HG02588 (cell line): ENCODE data around the gene SH3TC1.

ENCODE experiments used
- ATAC-seq: cut with Tn5 transposase; IDR thresholded peaks from one replicate; pipeline ENCODE4 v1.9.1; 2021; ENCODE audit warnings: mild to moderate bottlenecking, moderate library complexity; ENCODE audit not compliant: unreplicated experiment

SH3TC1 gene

GRCh38 chr4:8163436-8164193, 35.5 kb upstream of the SH3TC1 start:
- no peak for ATAC-seq

- no peak for ATAC-seq
These were observed 34.9 kb upstream of the SH3TC1 start for GRCh38 chr4:8164194-8164565.

GRCh38 chr4:8164687-8165086, 34.4 kb upstream of the SH3TC1 start:
- ATAC-seq: no peak

- no peak for ATAC-seq
These were observed 33.7 kb upstream of the SH3TC1 start for GRCh38 chr4:8165374-8165896.

GRCh38 chr4:8167291-8167690, 31.8 kb upstream of the SH3TC1 start:
- ATAC-seq: no peak

GRCh38 chr4:8167815-8168214, 31.3 kb upstream of the SH3TC1 start:
- no peak for ATAC-seq

- no peak for ATAC-seq
These were observed 30.9 kb upstream of the SH3TC1 start for GRCh38 chr4:8168232-8168631.

DNA sequence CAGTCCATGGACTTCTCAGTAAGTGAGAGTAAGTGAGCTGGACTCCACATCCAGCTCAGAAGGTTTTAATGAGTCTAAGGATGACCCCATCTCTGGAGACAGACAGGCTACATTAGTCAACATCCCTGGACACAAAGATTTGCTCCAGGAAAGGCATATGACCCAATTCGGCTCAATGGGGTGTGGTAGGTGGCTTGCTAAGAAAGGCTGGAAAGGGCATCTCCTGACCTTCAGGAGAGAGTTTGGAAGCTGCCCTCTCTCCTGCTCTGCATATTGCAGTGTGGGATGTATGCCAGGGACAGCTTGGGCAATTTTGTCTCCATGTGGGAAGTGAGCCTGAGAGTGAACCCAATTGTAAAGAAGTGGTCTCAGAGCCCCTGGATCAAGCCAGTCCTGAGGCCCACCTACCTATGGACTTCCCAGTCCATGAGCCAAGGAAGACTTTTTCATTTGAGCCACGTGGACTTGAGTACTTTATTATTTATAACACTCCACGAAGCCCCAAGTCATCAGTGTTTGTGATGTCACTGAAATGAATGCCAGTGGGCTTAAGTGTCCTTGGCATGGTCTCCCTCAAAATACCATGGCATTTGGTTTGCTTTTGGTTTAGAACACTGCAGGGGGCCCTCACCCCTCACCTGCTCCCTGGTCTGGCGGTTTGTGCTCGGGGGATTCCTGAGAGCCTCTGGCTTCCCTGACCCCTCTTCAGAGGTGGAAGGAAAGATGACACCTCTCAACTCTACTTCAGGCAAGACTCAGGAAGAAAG, 30.1 kb upstream of the SH3TC1 start:
- no peak for ATAC-seq

DNA sequence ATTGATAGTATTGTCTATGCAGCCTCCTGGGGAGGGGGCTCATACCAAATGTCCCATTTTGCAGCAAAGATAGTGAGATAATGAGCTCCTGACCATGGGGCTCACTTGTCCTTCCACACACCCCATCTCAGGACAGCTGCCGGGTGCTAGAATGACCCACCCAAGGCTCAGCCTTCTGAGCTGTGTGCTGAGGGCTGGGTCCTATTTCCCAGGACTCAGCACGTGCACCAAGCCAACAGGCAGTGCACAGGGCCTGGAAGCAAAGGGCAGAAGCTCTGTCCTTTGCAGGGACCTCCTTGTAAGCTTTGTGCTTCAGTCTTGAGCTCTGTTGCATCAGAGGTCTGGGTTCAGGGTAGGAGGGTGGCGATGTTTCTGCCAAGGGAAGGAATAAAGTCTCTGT, 29.3 kb upstream of the SH3TC1 start:
- no peak for ATAC-seq

DNA sequence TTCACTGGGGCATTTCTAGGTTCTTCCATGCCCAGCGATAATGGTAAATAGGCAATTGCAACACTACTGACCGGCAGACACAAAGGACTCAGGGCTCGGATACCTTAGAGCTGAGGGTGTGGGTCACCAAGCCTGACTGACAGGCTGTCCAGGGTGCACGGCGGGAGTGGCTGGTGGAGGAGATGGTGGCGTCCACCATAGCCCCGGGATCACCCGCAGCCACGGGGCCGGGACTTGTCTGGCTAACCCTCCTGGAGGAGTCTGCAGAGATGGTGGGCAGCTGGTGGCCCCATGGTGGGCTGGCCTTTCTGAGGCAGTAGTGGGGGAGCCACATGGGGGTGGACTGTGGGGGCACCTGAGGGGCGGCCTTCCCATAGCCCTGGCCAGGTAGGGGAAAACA, 28.7 kb upstream of the SH3TC1 start:
- ATAC-seq: no peak

DNA sequence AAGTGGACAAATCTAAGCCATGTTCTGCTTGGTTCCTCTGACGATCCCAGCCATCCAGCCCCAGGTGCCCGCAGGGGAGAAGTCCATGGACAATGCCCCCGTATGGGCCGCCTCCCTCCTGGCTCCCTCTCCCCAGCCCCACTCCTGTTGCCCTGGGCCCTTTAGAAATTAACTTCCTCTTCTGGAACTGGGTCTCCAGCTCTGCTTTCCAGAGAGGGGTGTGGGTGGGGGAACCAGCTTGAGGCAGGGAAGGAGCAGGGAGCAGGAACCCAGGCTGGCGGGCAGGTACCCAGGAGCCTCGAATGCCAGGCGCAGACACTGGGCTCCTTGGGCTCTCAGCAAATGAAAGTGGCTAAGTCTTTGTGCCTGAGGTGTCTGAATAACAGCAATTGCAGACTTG, 27.8 kb upstream of the SH3TC1 start:
- no peak for ATAC-seq

GRCh38 chr4:8171984-8172924, 26.8 kb upstream of the SH3TC1 start:
- ATAC-seq: peak; percentile 78

DNA sequence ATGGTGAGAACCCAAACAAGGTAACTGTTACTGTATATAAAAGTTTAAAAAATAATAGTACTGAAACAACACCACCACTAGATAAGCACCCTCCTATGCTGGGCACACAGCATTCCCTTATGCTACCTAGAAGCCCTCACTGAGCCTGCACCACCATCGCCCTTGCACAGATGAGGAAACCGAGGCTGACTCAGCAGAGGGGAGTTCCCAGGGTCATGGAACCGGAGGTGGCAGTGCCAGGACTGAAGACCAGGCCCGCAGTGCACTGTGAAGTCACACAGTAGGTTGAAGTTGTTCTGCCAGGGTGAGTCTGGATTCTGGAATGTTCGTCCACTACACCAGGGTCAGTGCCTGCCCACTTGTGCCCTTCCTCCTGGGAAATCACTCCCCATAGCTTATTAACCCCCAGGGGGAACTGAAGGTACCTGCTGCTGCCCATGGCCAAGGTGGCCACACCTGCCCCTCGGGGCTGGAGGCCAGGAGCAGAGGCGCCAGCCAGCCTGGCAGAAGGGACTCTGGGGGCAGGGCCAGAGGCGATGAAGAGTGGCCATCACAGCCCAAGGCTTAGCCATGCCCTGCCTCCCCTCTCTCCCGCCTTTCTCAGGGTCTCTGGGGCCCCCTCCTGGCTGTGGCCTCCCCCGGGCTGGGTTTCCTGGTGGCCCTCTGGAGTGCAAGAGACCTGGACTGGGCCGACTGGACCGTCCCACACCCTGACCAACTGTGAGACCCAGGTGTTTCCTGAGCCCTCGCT, 25.4 kb upstream of the SH3TC1 start:
- ATAC-seq: no peak

DNA sequence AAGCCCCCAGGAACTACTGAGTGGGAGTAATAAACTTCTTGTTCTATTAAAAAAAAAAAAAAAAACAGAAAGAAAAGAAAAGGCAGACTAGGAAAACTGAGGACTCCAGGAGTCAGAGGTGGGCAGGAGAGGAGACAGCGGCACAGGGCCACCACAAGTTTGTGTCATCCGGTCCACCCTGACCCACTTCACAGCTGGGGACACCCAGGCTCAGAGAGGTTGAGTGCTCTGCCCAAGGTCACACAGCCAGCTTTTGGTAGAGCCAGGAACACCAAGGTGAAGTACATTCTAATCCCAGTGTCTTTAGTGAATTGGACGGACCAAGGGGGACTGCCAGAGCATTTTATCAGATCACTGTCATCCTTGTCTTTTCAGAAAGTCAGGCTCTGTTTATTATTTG, 24.1 kb upstream of the SH3TC1 start:
- ATAC-seq: no peak

DNA sequence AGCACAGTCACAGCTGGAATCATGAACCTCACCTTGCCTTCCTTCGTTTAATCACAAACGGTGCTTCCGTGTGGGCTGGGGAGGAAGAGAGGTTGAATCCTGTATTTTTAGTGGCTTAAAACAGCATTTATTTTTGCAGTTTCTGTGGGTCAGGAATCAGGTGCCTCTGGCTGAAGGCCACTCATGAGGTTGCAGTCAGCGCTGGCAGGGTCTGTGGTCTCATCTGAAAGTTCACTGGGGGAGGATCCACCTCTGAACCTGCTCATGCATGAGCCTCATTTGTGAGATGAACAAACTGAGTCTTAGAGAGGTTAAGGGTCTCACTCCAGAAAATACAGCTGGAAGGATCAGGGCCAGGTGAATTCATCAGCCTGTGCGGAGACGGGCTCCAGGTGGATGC, 23.4 kb upstream of the SH3TC1 start:
- no peak for ATAC-seq

DNA sequence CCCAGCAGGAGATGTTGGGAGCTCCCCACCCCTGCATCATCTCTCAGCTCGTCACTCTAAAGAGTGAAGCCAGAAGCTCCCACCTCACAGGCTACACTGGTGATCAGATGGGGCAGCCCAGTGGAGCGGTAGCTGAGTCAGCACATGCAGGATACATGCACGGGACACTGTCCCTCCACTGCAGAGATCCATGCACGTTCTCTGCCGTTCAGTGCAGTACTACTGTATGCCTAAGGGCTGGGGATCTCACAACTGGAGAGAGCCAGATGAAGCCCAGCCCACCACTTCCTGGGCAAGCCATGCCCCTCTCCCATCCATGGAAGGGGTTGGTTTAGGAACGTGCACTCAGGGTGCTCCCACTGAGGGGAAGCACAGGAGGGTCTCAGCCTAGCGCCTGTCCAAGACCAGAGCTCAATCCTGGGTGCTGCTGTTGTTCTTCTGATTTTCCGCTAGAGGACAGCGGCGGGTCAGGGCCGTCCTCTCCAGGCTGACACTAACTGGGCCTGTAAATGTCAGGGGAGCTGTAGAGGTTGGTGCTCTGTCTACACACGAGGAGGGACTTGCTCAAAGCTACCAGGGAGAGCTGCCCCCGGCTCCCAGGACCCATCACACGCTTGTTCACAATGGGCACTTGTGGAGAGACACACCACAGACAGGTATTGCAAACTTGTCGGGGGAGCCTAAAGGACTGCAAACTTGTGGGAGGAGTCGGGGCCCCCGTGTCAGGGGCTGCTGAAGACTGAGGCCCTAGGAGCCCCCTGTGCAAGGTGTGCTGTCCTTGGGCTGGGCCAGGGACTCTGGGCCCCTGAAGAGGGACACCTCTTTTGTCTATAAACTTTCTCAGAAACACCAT, 22.3 kb upstream of the SH3TC1 start:
- ATAC-seq: no peak

DNA sequence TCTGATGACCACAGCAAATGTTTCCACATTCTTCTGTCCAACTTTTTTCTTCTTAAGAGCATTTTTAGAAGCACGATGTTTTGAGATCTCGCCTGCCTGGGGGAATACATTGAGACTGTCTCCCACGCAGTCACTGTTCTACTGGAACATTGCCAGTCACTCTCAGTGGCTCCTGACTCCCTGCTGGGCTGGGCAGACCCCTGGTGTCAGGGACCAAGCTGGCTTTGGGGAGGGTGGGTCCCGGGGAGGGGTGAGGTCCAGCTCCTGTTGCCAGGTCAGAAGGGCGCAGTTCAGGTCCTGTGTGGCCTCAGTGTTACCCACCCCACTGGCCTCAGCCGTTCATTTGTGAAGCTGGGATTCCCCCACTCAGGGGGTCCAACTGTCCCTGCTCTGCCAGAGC, 21.5 kb upstream of the SH3TC1 start:
- ATAC-seq: no peak

GRCh38 chr4:8177956-8178355, 21.1 kb upstream of the SH3TC1 start:
- no peak for ATAC-seq

DNA sequence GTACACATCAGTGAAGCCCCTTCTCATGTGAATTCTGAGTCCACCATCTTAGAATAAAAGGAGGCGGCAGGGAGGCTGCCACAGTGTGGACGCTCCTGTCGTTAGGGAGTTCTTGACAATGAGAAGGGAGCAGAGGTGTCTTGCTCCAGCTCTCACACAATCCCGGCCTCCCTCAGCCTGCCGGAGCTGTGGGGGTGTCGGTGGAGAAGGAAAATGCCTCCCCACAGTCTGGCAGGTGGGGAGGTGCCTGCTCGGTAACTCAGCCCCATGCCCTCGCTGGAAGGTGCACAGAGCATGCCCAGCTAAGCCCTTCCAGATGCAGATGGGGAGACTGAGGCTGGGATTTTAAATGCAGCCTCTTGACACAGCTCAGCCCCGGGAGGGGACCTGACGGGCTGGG, 20.0 kb upstream of the SH3TC1 start:
- ATAC-seq: no peak

DNA sequence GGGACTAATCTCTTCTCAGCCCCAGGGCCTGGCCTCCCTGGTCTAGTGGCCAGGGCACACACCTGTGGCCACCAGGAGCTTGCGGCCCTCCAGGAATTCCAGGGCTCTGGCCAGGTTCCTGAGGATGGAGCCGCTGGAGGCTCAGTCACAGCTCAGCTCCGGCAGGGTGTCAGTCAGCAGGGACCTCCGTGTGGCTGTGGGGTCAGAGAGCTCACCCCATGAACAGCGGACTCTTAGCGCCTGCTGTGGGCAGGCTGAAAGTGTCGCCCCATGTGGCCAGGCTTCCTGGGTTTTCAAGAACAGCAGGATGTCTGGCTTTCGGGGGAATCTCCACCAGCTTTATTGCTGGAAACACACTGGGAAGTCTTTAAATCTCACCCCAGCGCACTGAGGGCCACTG, 19.3 kb upstream of the SH3TC1 start:
- no peak for ATAC-seq
